Measurements from ENCODE around the gene SRMS. TPM values are rescaled to one million over a fixed set of nuclear protein-coding genes. Genes with fewer than 3 reads are reported as not detected.

The SRMS gene
- total and polyA plus RNA-seq, 2 of the 13 experiments (the other 11 are each of a cell fraction or from before 2014, with no cell fraction given) = not detected

DNA sequence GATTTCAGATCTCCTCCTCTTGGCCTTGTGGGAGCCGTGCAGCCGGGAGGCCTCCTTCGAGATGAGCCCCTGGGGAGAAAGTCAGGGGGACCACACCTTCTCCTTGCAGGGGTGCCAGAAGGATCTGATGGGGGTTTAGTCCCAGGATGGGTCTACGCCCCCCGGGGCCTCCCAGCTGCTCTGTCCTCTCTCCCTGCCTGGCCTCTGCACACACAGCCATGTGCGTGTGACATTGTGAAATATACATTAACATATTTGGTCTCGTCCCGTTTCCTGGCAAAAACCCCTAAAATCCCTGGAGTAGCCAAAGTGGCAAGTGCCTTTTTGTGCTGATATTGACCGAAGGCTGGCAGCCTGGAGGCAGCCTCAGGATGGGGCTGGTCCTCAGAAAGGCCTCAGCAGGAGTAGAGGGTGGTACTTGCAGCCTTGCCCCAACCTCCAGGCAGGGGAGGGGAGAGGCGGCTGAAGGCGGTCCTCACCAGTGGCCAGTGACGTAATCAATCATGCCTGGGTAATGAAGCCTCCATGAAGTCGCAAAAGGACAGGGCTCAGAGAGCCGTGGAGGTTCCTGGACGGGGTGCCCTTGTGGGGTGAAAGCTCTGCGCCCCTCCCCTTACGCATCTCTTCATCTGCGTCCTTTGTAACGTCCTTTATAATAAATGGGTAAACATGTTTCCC lies 31.6 kb upstream of the SRMS start (continued):
- TF ChIP-seq NCOR1 (IDR thresholded peaks at IDR 0.05; ENCODE audit: borderline replicate concordance, low read length) = no peak
- peak; percentile 56; the same call in 1 of the 2 replicates for TF ChIP-seq ZNF274 (CRISPR knock-in tag; IDR thresholded peaks at IDR 0.05)

DNA sequence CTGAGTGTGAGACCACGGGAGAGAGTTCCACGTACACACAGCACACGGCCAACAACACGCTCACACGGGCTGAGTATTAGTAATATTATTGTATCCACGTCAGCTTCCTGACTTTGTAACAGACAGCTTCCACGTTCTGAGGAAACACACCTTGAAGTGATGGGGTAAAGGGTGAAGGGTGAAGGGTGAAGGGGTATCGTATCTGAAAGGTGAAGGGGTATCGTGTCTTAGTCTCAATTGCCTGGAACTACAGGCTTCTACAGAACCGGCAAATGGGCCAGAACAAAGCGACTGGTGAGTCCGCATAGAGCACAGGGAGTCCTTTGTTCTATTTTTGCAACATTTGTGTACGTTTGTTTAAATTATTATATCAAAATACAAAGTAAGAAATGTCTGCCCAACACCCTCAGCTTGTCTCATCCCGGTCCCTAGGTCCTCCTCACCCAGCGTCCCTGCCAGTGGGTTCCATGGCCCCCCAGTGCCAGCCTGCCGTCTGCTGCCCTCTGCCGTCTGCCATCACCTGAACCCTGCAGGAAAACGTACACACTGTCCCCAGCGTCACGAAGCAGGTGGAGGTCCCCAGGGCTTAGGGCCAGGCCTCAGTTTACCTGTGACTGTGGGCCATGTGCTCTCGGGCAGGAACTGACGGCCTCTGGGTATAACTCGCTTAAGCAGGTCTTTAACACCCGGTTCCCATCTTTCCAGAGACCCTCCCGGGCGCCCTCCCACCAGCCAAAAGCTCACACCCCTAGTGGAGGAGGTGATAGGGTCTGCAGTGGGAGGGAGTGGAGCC lies 30.9 kb upstream of the SRMS start:
- Histone ChIP-seq H3K4me1 (ENCODE audit: insufficient read depth, low read length) (peaks cover 73% of the 10 kb centered on the region), H3K9me3 (ENCODE audit: low read length) (no peaks in the 10 kb centered on the region), H3K36me3 (replicated peaks in 1 of 2; ENCODE audit: control insufficient read depth in 1 of 2, insufficient read depth in 2 of 2, low read length in 2 of 2) (no peaks in the 10 kb centered on the region), H3K27me3 (ENCODE audit: control insufficient read depth in 1 of 2, insufficient read depth in 2 of 2, low read length in 2 of 2) (peaks cover 6 to 41% of the 10 kb centered on the region in 2 experiments; a peak in 3 of 5 replicates), H3K27ac (ENCODE audit: extremely low read length, insufficient read depth, low read length) (no peak overlapping the region), H3K9ac (ENCODE audit: insufficient read depth, low read depth, low read length) (no peak overlapping the region), H3K4me2 (ENCODE audit: low read depth, low read length) (peak overlapping the region; percentile 22; the same call in 1 of the 2 replicates), H3K79me2 (ENCODE audit: insufficient read depth, low read length) (no peaks in the 10 kb centered on the region), H2AFZ (ENCODE audit: low read length) (no peak overlapping the region), H3K4me3 (replicated peaks in 1 of 3; ENCODE audit: insufficient read depth in 1 of 3, low read depth in 2 of 3, low read length in 3 of 3) (no peak overlapping the region; a peak in 1 of 6 replicates), H4K20me1 (ENCODE audit: insufficient read depth, low read length) (no peaks in the 10 kb centered on the region)
- in situ Hi-C loops (cut with HindIII; ENCODE audit: extremely low pct_ligation_motif_present, low pct_unique_long_range_greater_than_20kb) = loop anchor here (5.0 kb wide), 1 partner anchor 41 kb away; the partner anchor contains the start of gene PTK6
- ChIA-PET CTCF (ENCODE audit: low intra/inter-chr PET ratio, low total read pairs) (interaction anchor here (4.5 kb wide), 1 partner anchor 40 kb away, joined by 29 read pairs; the partner anchor contains the start of gene PTK6), POLR2A (no interaction called here)
- no peak for DNase-seq (ENCODE audit: low spot score)
- no TSS peak for BruUV-seq (replicated peaks)
- intact Hi-C loops (cut with micrococcal nuclease; ENCODE audit: unreplicated experiment) = no loop called here
- 31% methylated on average over 23 of the region's 26 CpGs for WGBS (ENCODE audit: low lambda C conversion rate)
- ATAC-seq = no peak
- no peak for FAIRE-seq
- TF ChIP-seq MEF2D (CRISPR knock-in tag; IDR thresholded peaks at IDR 0.05) (no peak), MAFF (IDR thresholded peaks at IDR 0.05; ENCODE audit: low read depth, low read length) (no peak), NRL (CRISPR knock-in tag; IDR thresholded peaks at IDR 0.05; ENCODE audit: borderline replicate concordance) (peak; percentile 65; the same call in 1 of the 2 replicates), ZNF44 (CRISPR knock-in tag; IDR thresholded peaks at IDR 0.05) (no peak), SMAD3 (CRISPR knock-in tag; IDR thresholded peaks at IDR 0.05) (no peak), BHLHE40 (IDR thresholded peaks at IDR 0.05; ENCODE audit: low read length) (no peak), XRCC5 (optimal IDR thresholded peaks at IDR 0.05; ENCODE audit: low read length) (peak; percentile 26), ZNF768 (CRISPR knock-in tag; IDR thresholded peaks at IDR 0.05) (peak; percentile 39; the same call in 1 of the 2 replicates), GATA4 (IDR thresholded peaks at IDR 0.05; ENCODE audit: borderline replicate concordance, low read depth) (no peak), HNRNPUL1 (IDR thresholded peaks at IDR 0.05; ENCODE audit: low read depth, low read length) (no peak)
- TF ChIP-seq, protein P1, sequence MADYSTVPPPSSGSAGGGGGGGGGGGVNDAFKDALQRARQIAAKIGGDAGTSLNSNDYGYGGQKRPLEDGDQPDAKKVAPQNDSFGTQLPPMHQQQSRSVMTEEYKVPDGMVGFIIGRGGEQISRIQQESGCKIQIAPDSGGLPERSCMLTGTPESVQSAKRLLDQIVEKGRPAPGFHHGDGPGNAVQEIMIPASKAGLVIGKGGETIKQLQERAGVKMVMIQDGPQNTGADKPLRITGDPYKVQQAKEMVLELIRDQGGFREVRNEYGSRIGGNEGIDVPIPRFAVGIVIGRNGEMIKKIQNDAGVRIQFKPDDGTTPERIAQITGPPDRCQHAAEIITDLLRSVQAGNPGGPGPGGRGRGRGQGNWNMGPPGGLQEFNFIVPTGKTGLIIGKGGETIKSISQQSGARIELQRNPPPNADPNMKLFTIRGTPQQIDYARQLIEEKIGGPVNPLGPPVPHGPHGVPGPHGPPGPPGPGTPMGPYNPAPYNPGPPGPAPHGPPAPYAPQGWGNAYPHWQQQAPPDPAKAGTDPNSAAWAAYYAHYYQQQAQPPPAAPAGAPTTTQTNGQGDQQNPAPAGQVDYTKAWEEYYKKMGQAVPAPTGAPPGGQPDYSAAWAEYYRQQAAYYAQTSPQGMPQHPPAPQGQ (CRISPR knock-in tag; IDR thresholded peaks at IDR 0.05; ENCODE audit: borderline replicate concordance) = peak; percentile 72; the same call in 1 of the 2 replicates
- TF ChIP-seq, protein P2, sequence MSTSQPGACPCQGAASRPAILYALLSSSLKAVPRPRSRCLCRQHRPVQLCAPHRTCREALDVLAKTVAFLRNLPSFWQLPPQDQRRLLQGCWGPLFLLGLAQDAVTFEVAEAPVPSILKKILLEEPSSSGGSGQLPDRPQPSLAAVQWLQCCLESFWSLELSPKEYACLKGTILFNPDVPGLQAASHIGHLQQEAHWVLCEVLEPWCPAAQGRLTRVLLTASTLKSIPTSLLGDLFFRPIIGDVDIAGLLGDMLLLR (CRISPR knock-in tag; IDR thresholded peaks at IDR 0.05) = no peak
- TF ChIP-seq, protein P3, sequence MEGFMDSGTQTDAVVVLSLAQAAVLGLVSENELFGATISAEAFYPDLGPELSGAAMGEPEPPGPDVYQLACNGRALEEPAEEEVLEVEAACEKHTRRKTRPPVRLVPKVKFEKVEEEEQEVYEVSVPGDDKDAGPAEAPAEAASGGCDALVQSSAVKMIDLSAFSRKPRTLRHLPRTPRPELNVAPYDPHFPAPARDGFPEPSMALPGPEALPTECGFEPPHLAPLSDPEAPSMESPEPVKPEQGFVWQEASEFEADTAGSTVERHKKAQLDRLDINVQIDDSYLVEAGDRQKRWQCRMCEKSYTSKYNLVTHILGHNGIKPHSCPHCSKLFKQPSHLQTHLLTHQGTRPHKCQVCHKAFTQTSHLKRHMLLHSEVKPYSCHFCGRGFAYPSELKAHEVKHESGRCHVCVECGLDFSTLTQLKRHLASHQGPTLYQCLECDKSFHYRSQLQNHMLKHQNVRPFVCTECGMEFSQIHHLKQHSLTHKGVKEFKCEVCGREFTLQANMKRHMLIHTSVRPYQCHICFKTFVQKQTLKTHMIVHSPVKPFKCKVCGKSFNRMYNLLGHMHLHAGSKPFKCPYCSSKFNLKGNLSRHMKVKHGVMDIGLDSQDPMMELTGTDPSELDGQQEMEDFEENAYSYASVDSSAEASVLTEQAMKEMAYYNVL (CRISPR knock-in tag; IDR thresholded peaks at IDR 0.05; ENCODE audit: borderline replicate concordance) = no peak
